ENCODE measurements around the gene BTRC. TPM values are rescaled to one million over a fixed set of nuclear protein-coding genes. Genes with fewer than 3 reads are reported as not detected.

Gene BTRC
- total RNA-seq, 3 donors from 2014 or later (not counting 1 experiment from before 2014, with no cell fraction given): 13.5 to 22.8 (median 15.2) TPM

- TF ChIP-seq CTCF (IDR thresholded peaks at IDR 0.05): no peak
- H3K9me3 Mint-ChIP-seq: no peaks in the 10 kb centered on the region
- no peak overlapping the region for H3K27ac Mint-ChIP-seq
- intact Hi-C loops (cut with micrococcal nuclease): no loop called here
- ATAC-seq (no peak), DNase-seq (no peak)
- H3K27me3 Mint-ChIP-seq (ENCODE audit: low read depth in 2 of 2): peaks cover 9 to 29% of the 10 kb centered on the region in 2 donors
- no peaks in the 10 kb centered on the region for H3K4me1 ChIP-seq (ENCODE audit: control insufficient read depth, insufficient read depth, low read length)
- no peaks in the 10 kb centered on the region for H3K9me3 ChIP-seq (ENCODE audit: control insufficient read depth, insufficient read depth, low read length)
- H3K4me3 ChIP-seq (ENCODE audit: low read length): no peak overlapping the region
- no peaks in the 10 kb centered on the region for H3K36me3 ChIP-seq (ENCODE audit: control insufficient read depth, insufficient read depth, low read length)
- no peaks in the 10 kb centered on the region for H3K36me3 Mint-ChIP-seq
- 96% methylated on average over 4 of the region's 4 CpGs for WGBS (ENCODE audit: insufficient coverage)
- H3K27ac ChIP-seq (ENCODE audit: low read length): no peak overlapping the region
- no peak overlapping the region for H3K4me3 Mint-ChIP-seq
- no peaks in the 10 kb centered on the region for H3K4me1 Mint-ChIP-seq
- H3K27me3 ChIP-seq (ENCODE audit: control insufficient read depth, insufficient read depth, low read length): no peaks in the 10 kb centered on the region
Measured at GRCh38 chr10:101337836-101338235, 16.1 kb upstream of the BTRC start.

- Mint-ChIP-seq H3K9me3 (no peaks in the 10 kb centered on the region), H3K36me3 (no peaks in the 10 kb centered on the region), H3K4me3 (no peak overlapping the region), H3K27ac (no peak overlapping the region), H3K4me1 (no peaks in the 10 kb centered on the region), H3K27me3 (ENCODE audit: low read depth in 2 of 2) (peaks cover 17 to 20% of the 10 kb centered on the region in 2 donors)
- DNase-seq (no peak), ATAC-seq (no peak)
- no peaks in the 10 kb centered on the region for H3K36me3 ChIP-seq (ENCODE audit: control insufficient read depth, insufficient read depth, low read length)
- intact Hi-C loops (cut with micrococcal nuclease): no loop called here
- H3K27ac ChIP-seq (ENCODE audit: low read length): no peak overlapping the region
- H3K9me3 ChIP-seq (ENCODE audit: control insufficient read depth, insufficient read depth, low read length): no peaks in the 10 kb centered on the region
- H3K4me3 ChIP-seq (ENCODE audit: low read length): no peak overlapping the region
- no peaks in the 10 kb centered on the region for H3K27me3 ChIP-seq (ENCODE audit: control insufficient read depth, insufficient read depth, low read length)
- TF ChIP-seq CTCF (IDR thresholded peaks at IDR 0.05): no peak
- H3K4me1 ChIP-seq (ENCODE audit: control insufficient read depth, insufficient read depth, low read length): no peaks in the 10 kb centered on the region
Measured at GRCh38 chr10:101341438-101341837, 12.5 kb upstream of the BTRC start.

GRCh38 chr10:101346177-101346576, 7.8 kb upstream of the BTRC start:
- Histone ChIP-seq H3K27ac (ENCODE audit: low read length) (no peak overlapping the region), H3K4me3 (ENCODE audit: low read length) (no peak overlapping the region), H3K27me3 (ENCODE audit: control insufficient read depth, insufficient read depth, low read length) (no peaks in the 10 kb centered on the region), H3K4me1 (ENCODE audit: control insufficient read depth, insufficient read depth, low read length) (no peaks in the 10 kb centered on the region), H3K9me3 (ENCODE audit: control insufficient read depth, insufficient read depth, low read length) (no peaks in the 10 kb centered on the region), H3K36me3 (ENCODE audit: control insufficient read depth, insufficient read depth, low read length) (no peaks in the 10 kb centered on the region)
- 91% methylated on average over 3 of the region's 3 CpGs for WGBS (ENCODE audit: insufficient coverage)
- ATAC-seq: no peak
- no peak for DNase-seq
- no peak for TF ChIP-seq CTCF (IDR thresholded peaks at IDR 0.05)
- intact Hi-C loops (cut with micrococcal nuclease): no loop called here
- H3K4me3 Mint-ChIP-seq: no peak overlapping the region
- peaks cover 22 to 25% of the 10 kb centered on the region in 2 donors for H3K27me3 Mint-ChIP-seq (ENCODE audit: low read depth in 2 of 2)
- no peaks in the 10 kb centered on the region for H3K9me3 Mint-ChIP-seq
- no peaks in the 10 kb centered on the region for H3K4me1 Mint-ChIP-seq
- no peaks in the 10 kb centered on the region for H3K36me3 Mint-ChIP-seq
- H3K27ac Mint-ChIP-seq: no peak overlapping the region

- no peak for DNase-seq
Measured at GRCh38 chr10:101351017-101351416, 2.9 kb upstream of the BTRC start.

More at GRCh38 chr10:101351017-101351416, 2.9 kb upstream of the BTRC start:
- Histone ChIP-seq H3K4me3 (ENCODE audit: low read length) (no peak overlapping the region), H3K27ac (ENCODE audit: low read length) (no peak overlapping the region), H3K4me1 (ENCODE audit: control insufficient read depth, insufficient read depth, low read length) (peaks cover 10% of the 10 kb centered on the region), H3K9me3 (ENCODE audit: control insufficient read depth, insufficient read depth, low read length) (no peaks in the 10 kb centered on the region), H3K36me3 (ENCODE audit: control insufficient read depth, insufficient read depth, low read length) (no peaks in the 10 kb centered on the region), H3K27me3 (ENCODE audit: control insufficient read depth, insufficient read depth, low read length) (no peaks in the 10 kb centered on the region)
- WGBS (ENCODE audit: insufficient coverage): 92% methylated on average over 3 of the region's 3 CpGs
- H3K27ac Mint-ChIP-seq: no peak overlapping the region
- H3K36me3 Mint-ChIP-seq: no peaks in the 10 kb centered on the region
- H3K9me3 Mint-ChIP-seq: no peaks in the 10 kb centered on the region
- TF ChIP-seq CTCF (IDR thresholded peaks at IDR 0.05): no peak
- no peak for ATAC-seq
- no peak overlapping the region for H3K4me3 Mint-ChIP-seq
- peaks cover 8 to 12% of the 10 kb centered on the region in 2 donors for H3K27me3 Mint-ChIP-seq (ENCODE audit: low read depth in 2 of 2)
- intact Hi-C loops (cut with micrococcal nuclease): loop anchor here (5.0 kb wide), 2 partner anchors 236 to 319 kb away; partner anchors contain the start of genes DPCD, PDZD7, POLL and SFXN3
- H3K4me1 Mint-ChIP-seq: peaks cover 19 to 20% of the 10 kb centered on the region in 2 donors

All from natural killer cell (primary cell).